ENCODE data around the gene ETNPPL. TPM values are rescaled to one million over a fixed set of nuclear protein-coding genes. Genes with fewer than 3 reads are reported as not detected.

Gene ETNPPL
- total RNA-seq, 1 experiment from 2014 or later: not detected

DNA sequence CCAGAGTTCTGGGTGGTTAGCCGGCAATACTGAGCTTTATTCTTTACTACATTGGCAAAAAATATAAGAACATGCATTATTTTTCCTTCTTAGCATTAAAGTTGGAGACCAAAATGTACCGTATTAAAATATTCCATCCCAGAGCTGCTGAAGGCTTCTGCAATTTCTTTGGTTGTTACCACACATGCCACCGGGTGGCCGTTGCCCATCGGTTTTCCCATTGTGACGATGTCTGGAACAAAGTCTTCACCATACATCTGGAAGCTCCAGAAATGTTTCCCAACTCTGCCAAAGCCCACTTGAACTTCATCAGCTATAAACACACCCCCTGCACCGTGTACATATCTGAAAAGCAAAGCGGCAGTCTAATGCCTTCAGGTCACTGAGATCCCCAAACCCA is 13.7 kb downstream of the ETNPPL start:
- Histone ChIP-seq H3K36me3 (ENCODE audit: low read depth) (no peaks in the 10 kb centered on the region), H2AFZ (no peak overlapping the region), H3K9me3 (ENCODE audit: insufficient read depth, low read depth) (no peaks in the 10 kb centered on the region), H3K4me1 (replicated peaks; ENCODE audit: insufficient read depth) (no peaks in the 10 kb centered on the region), H3K4me3 (no peak overlapping the region), H4K20me1 (ENCODE audit: insufficient read depth) (no peaks in the 10 kb centered on the region), H3K79me2 (ENCODE audit: low read depth) (no peaks in the 10 kb centered on the region), H3K27ac (no peak overlapping the region), H3K9me2 (ENCODE audit: insufficient read depth) (no peaks in the 10 kb centered on the region), H3K27me3 (ENCODE audit: insufficient read depth, low read depth) (no peaks in the 10 kb centered on the region), H3K4me2 (no peak overlapping the region), H3F3A (ENCODE audit: insufficient read depth, low read depth) (no peaks in the 10 kb centered on the region)
- DNase-seq: no peak
- POLR2A ChIA-PET (ENCODE audit: unreplicated experiment): no interaction called here
- intact Hi-C loops (cut with micrococcal nuclease; ENCODE audit: unreplicated experiment): no loop called here
- CTCF ChIA-PET: no interaction called here
- no TSS peak for BruUV-seq (replicated peaks)
- no peak for TF ChIP-seq EZH2 (IDR thresholded peaks at IDR 0.05; ENCODE audit: low read depth)

DNA sequence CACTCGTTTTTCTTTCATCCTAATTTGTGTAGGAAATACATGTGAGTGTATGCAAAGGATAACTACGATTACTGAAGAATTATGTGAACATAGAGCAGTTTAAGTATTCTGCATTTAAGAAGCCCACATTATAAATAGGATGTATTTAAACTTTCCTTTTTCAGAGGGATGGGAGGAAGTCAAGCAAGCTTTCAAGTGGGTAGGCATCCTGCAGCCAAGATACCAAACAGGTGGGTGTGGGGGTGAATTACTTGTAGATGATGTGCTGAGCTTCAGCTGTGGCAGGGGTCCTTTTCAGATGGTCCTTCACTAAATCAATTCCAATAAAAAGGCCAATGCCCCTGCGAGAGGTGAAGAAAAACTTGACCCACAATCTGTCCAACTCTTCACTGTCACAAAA is 16.3 kb downstream of the ETNPPL start:
- ChIA-PET CTCF (no interaction called here), POLR2A (ENCODE audit: unreplicated experiment) (no interaction called here)
- Histone ChIP-seq H3F3A (ENCODE audit: insufficient read depth, low read depth) (no peaks in the 10 kb centered on the region), H3K9me2 (ENCODE audit: insufficient read depth) (no peaks in the 10 kb centered on the region), H3K27ac (no peak overlapping the region), H3K4me3 (no peak overlapping the region), H3K79me2 (ENCODE audit: low read depth) (no peaks in the 10 kb centered on the region), H3K9me3 (ENCODE audit: insufficient read depth, low read depth) (no peaks in the 10 kb centered on the region), H3K4me1 (replicated peaks; ENCODE audit: insufficient read depth) (no peaks in the 10 kb centered on the region), H2AFZ (no peak overlapping the region), H4K20me1 (ENCODE audit: insufficient read depth) (no peaks in the 10 kb centered on the region), H3K4me2 (no peak overlapping the region), H3K27me3 (ENCODE audit: insufficient read depth, low read depth) (no peaks in the 10 kb centered on the region), H3K36me3 (ENCODE audit: low read depth) (no peaks in the 10 kb centered on the region)
- BruUV-seq (replicated peaks): no TSS peak
- intact Hi-C loops (cut with micrococcal nuclease; ENCODE audit: unreplicated experiment): no loop called here
- no peak for TF ChIP-seq EZH2 (IDR thresholded peaks at IDR 0.05; ENCODE audit: low read depth)
- TF ChIP-seq, protein P1, sequence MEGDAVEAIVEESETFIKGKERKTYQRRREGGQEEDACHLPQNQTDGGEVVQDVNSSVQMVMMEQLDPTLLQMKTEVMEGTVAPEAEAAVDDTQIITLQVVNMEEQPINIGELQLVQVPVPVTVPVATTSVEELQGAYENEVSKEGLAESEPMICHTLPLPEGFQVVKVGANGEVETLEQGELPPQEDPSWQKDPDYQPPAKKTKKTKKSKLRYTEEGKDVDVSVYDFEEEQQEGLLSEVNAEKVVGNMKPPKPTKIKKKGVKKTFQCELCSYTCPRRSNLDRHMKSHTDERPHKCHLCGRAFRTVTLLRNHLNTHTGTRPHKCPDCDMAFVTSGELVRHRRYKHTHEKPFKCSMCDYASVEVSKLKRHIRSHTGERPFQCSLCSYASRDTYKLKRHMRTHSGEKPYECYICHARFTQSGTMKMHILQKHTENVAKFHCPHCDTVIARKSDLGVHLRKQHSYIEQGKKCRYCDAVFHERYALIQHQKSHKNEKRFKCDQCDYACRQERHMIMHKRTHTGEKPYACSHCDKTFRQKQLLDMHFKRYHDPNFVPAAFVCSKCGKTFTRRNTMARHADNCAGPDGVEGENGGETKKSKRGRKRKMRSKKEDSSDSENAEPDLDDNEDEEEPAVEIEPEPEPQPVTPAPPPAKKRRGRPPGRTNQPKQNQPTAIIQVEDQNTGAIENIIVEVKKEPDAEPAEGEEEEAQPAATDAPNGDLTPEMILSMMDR (conservative IDR thresholded peaks at IDR 0.05): no peak
- DNase-seq: no peak

DNA sequence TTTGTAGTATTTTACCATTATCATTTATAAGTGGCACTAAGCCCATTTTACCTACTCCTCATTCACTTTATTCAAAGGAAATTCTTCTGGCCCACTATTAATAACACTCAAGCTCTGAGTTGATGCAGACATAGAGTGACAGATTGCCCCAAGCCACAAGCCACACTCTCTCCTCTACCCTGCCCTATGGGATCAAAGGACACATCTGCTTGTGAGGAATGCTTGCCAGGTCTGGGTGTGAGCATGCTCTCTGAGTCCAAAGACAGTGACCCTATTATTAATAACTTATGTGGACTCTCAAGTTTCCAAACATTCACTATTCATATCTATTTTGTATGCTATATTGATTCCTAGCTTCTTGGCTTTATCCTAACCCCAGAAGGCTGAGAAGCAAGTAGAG is 18.5 kb downstream of the ETNPPL start:
- TF ChIP-seq, protein P1 (conservative IDR thresholded peaks at IDR 0.05): no peak
- no peak for TF ChIP-seq EZH2 (IDR thresholded peaks at IDR 0.05; ENCODE audit: low read depth)
- ChIA-PET CTCF (no interaction called here), POLR2A (ENCODE audit: unreplicated experiment) (no interaction called here)
- H3K27me3 ChIP-seq (ENCODE audit: insufficient read depth, low read depth): no peaks in the 10 kb centered on the region
- H3K9me3 ChIP-seq (ENCODE audit: insufficient read depth, low read depth): no peaks in the 10 kb centered on the region
- H3K4me1 ChIP-seq (replicated peaks; ENCODE audit: insufficient read depth): no peaks in the 10 kb centered on the region
- no peak overlapping the region for H3K4me2 ChIP-seq
- no TSS peak for BruUV-seq (replicated peaks)
- intact Hi-C loops (cut with micrococcal nuclease; ENCODE audit: unreplicated experiment): no loop called here
- no peaks in the 10 kb centered on the region for H3K36me3 ChIP-seq (ENCODE audit: low read depth)
- no peak overlapping the region for H3K27ac ChIP-seq
- H3K9me2 ChIP-seq (ENCODE audit: insufficient read depth): no peaks in the 10 kb centered on the region
- H2AFZ ChIP-seq: no peak overlapping the region
- H3F3A ChIP-seq (ENCODE audit: insufficient read depth, low read depth): no peaks in the 10 kb centered on the region
- H3K79me2 ChIP-seq (ENCODE audit: low read depth): no peaks in the 10 kb centered on the region
- no peak overlapping the region for H3K4me3 ChIP-seq
- no peaks in the 10 kb centered on the region for H4K20me1 ChIP-seq (ENCODE audit: insufficient read depth)
- no peak for DNase-seq

All from PC-9 (cell line).